Activated naive CD8-positive, alpha-beta T cell treated with anti-CD3 and anti-CD28 coated beads, Interleukin-2, amount 50 U/mL, for 24 hours (primary cell): Measurements from ENCODE around the gene SGO2.

Experiments
- ATAC-seq: fragments of 150-1000 bp; cut with Tn5 transposase; one replicate; pipeline ENCODE4 v1.10.0; 2021
- DNase-seq: peaks from one replicate; pipeline ENCODE4 v3.0.0; 2021
- H3K27ac Mint-ChIP-seq: one replicate; pipeline ENCODE4 v1.8.0; 2021; ENCODE audit warnings: mild to moderate bottlenecking, mixed read lengths
- H3K27me3 Mint-ChIP-seq: one replicate; pipeline ENCODE4 v1.8.0; 2021; ENCODE audit warnings: mixed read lengths
- H3K36me3 Mint-ChIP-seq: one replicate; pipeline ENCODE4 v1.8.0; 2021; ENCODE audit warnings: low read depth, mixed read lengths
- H3K4me1 Mint-ChIP-seq: one replicate; pipeline ENCODE4 v1.8.0; 2021; ENCODE audit warnings: mixed read lengths
- H3K4me3 Mint-ChIP-seq: one replicate; pipeline ENCODE4 v1.8.0; 2021; ENCODE audit warnings: mild to moderate bottlenecking, moderate library complexity, mixed read lengths
- H3K9me3 Mint-ChIP-seq: one replicate; pipeline ENCODE4 v1.8.0; 2021; ENCODE audit warnings: mixed read lengths

The SGO2 gene

DNA sequence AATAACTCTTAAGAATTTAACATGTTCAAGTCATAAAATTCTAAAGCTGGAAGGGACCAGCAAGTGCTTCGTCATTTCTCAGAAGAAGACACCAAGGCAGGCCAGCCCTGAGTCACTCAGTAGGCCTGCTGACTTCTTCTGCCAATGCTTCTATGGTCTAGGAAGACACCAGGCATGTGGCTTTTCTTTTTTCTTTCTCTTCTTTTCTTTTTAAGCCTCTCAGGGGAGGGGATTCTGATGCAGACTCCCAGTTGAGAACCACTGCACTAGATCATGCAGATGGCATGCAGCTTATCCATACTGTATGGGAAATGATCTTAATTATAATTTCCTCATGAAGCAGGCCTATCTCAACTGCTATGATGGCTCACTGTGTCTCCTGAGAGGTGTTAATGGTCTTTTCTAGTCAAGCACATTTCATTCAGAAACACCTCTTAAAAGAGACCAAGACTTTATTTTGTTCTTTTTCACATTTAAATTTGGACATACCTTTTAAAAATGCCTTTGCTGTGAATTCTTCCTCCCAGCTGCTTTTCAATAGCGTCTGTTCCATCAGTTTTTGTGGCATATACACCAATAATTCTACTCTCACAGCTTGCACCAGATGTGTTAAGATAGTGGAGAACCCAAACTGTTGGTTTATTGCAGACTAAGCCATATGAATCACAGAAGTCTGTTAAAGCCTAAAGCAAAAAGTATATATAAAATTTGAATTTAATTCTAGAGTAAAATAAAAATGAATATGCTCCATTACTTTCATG is 27.4 kb upstream of the SGO2 start:
- H3K36me3 Mint-ChIP-seq = peaks cover 23% of the 10 kb centered on the region
- ATAC-seq = no peak
- H3K4me3 Mint-ChIP-seq = no peak overlapping the region
- no peaks in the 10 kb centered on the region for H3K27me3 Mint-ChIP-seq
- peaks cover 4% of the 10 kb centered on the region for H3K9me3 Mint-ChIP-seq
- H3K27ac Mint-ChIP-seq = no peak overlapping the region
- no peak for DNase-seq
- no peaks in the 10 kb centered on the region for H3K4me1 Mint-ChIP-seq

GRCh38 chr2:200502196-200502595 is 23.8 kb upstream of the SGO2 start:
- H3K9me3 Mint-ChIP-seq = peaks cover 4% of the 10 kb centered on the region
- ATAC-seq (no peak), DNase-seq (no peak)
- H3K4me3 Mint-ChIP-seq = no peak overlapping the region
- H3K4me1 Mint-ChIP-seq = peaks cover 5% of the 10 kb centered on the region
- H3K27me3 Mint-ChIP-seq = no peaks in the 10 kb centered on the region
- no peak overlapping the region for H3K27ac Mint-ChIP-seq
- H3K36me3 Mint-ChIP-seq = peaks cover 23% of the 10 kb centered on the region

DNA sequence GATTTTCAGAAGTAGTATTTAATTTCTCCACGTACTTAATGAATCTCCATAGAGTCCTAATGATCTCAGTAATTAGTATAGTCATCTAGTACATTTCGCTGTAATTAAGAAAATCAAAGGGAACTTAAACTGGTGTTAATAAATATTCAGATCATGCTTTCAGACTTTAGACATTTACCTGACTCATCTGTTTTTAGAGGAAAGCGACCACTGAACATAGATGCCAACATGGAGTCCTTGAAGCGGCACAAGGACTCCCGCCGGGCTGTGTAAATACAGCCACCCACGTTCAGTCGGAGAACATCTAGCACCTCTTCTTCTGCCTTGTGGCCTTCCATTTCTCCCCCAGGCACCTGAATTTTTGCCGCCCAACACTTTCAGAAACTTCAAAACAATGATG is 19.3 kb upstream of the SGO2 start:
- Mint-ChIP-seq H3K4me1 (peaks cover 20% of the 10 kb centered on the region), H3K27ac (no peak overlapping the region), H3K36me3 (peaks cover 16% of the 10 kb centered on the region), H3K9me3 (peaks cover 4% of the 10 kb centered on the region), H3K4me3 (no peak overlapping the region), H3K27me3 (no peaks in the 10 kb centered on the region)
- DNase-seq (no peak), ATAC-seq (no peak)

DNA sequence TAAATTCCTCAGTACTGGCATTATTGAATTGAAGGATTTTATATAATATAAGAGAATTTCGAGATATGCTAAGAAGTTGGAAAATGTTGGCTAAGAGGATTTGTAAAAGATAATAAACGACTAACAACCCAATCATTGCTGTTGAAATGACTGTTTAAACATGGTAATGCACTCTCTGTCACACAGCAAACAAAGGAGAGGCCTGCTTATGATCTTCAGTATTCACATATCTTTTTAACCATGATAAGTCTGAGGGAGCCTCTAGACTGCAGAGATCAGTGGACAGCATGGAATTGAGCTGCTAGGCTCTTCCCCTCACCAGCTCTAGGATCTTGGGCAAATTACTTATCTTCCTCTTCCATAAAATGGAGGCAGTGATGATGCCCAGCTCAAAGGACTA is 18.8 kb upstream of the SGO2 start:
- Mint-ChIP-seq H3K4me1 (peaks cover 20% of the 10 kb centered on the region), H3K27ac (no peak overlapping the region), H3K27me3 (no peaks in the 10 kb centered on the region), H3K36me3 (peaks cover 14% of the 10 kb centered on the region), H3K4me3 (no peak overlapping the region), H3K9me3 (peaks cover 3% of the 10 kb centered on the region)
- DNase-seq (no peak), ATAC-seq (no peak)

GRCh38 chr2:200509235-200509611 is 16.8 kb upstream of the SGO2 start:
- Mint-ChIP-seq H3K27me3 (no peaks in the 10 kb centered on the region), H3K27ac (peak overlapping the region; percentile 91), H3K9me3 (no peaks in the 10 kb centered on the region), H3K4me3 (peak overlapping the region; percentile 94), H3K36me3 (peaks cover 4% of the 10 kb centered on the region), H3K4me1 (peaks cover 20% of the 10 kb centered on the region)
- DNase-seq = peak; percentile 17
- ATAC-seq = peak; percentile 13

- H3K27ac Mint-ChIP-seq = peak within 1 kb of the TSS; percentile 91
- H3K4me3 Mint-ChIP-seq = peak within 1 kb of the TSS; percentile 94
- no peaks in the 10 kb centered on the region for H3K9me3 Mint-ChIP-seq
- ATAC-seq (peak; percentile 96), DNase-seq (peak; percentile 95)
- peaks cover 2% of the 10 kb centered on the region for H3K36me3 Mint-ChIP-seq
- peaks cover 20% of the 10 kb centered on the region for H3K4me1 Mint-ChIP-seq
- no peaks in the 10 kb centered on the region for H3K27me3 Mint-ChIP-seq
These were observed 16.2 kb upstream of the SGO2 start, which contains the start of gene KCTD18 for GRCh38 chr2:200509612-200510433. TSS of gene KCTD18 (minus strand) at chr2:200510068. CDS start at chr2:200507016, 3,052 bp downstream.

- Mint-ChIP-seq H3K27me3 (peaks cover 5% of the 10 kb centered on the region), H3K9me3 (peaks cover 11% of the 10 kb centered on the region), H3K4me3 (no peak overlapping the region), H3K4me1 (peaks cover 9% of the 10 kb centered on the region), H3K36me3 (peaks cover 3% of the 10 kb centered on the region), H3K27ac (no peak overlapping the region)
- DNase-seq (no peak), ATAC-seq (no peak)
These were observed 10.9 kb upstream of the SGO2 start for GRCh38 chr2:200515155-200515554.

DNA sequence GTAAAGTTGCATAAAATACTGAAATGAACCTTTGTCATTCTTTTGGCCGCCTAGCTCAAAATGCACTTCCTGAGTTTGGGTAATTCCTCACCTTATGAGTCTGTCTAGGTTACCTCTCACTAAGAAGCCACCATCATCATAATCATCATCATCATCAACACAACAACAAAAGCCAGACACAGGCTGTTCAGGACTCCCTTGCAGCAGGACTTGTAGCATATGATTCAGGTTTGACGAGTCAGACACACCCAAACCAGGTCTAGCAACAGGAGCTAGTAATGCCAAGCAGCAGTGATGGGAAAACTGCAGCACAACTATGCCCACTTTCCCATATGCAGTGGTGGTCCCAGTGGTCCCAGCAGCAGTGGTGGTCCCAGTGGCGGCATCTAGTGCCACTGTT is 2.8 kb upstream of the SGO2 start:
- peaks cover 25% of the 10 kb centered on the region for H3K4me1 Mint-ChIP-seq
- H3K36me3 Mint-ChIP-seq = peaks cover 4% of the 10 kb centered on the region
- DNase-seq = no peak
- no peak overlapping the region for H3K4me3 Mint-ChIP-seq
- H3K9me3 Mint-ChIP-seq = no peaks in the 10 kb centered on the region
- H3K27ac Mint-ChIP-seq = no peak overlapping the region
- ATAC-seq = no peak
- peaks cover 3% of the 10 kb centered on the region for H3K27me3 Mint-ChIP-seq

DNA sequence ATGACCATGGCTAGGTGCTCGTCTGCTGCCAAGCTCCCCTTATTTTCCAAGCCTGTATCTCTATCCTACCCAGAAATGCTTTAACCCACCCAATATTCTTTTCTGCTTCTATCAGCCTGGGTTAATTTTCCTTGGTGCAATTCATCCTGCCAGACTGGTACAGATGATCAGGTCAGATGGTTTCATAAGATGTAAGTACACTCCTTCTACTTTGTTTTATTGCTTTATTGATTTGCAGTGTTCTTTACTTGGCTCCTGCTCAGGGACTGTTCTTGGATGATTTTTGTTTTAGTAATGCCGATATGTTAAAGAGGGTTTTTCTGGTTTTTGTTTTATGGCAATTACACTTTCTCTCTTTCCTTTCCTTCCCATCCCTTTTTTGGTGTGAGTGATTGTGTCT is 2.4 kb upstream of the SGO2 start:
- Mint-ChIP-seq H3K27ac (no peak overlapping the region), H3K36me3 (peaks cover 4% of the 10 kb centered on the region), H3K27me3 (peaks cover 3% of the 10 kb centered on the region), H3K4me1 (peaks cover 27% of the 10 kb centered on the region), H3K9me3 (no peaks in the 10 kb centered on the region), H3K4me3 (no peak overlapping the region)
- ATAC-seq = no peak
- DNase-seq = no peak

GRCh38 chr2:200525066-200525465 is 941 bp upstream of the SGO2 start:
- Mint-ChIP-seq H3K27me3 (peaks cover 3% of the 10 kb centered on the region), H3K4me1 (peaks cover 27% of the 10 kb centered on the region), H3K36me3 (peaks cover 4% of the 10 kb centered on the region), H3K27ac (no peak overlapping the region), H3K4me3 (no peak overlapping the region), H3K9me3 (no peaks in the 10 kb centered on the region)
- no peak for ATAC-seq
- no peak for DNase-seq

- ATAC-seq (no peak), DNase-seq (no peak)
- peak overlapping the region; percentile 95 for H3K4me3 Mint-ChIP-seq
- H3K27ac Mint-ChIP-seq = peak overlapping the region; percentile 79
- H3K27me3 Mint-ChIP-seq = peaks cover 3% of the 10 kb centered on the region
- peaks cover 4% of the 10 kb centered on the region for H3K36me3 Mint-ChIP-seq
- H3K4me1 Mint-ChIP-seq = peaks cover 27% of the 10 kb centered on the region
- no peaks in the 10 kb centered on the region for H3K9me3 Mint-ChIP-seq
These were observed 491 bp upstream of the SGO2 start for GRCh38 chr2:200525551-200525881.

- Mint-ChIP-seq H3K4me3 (peak overlapping the region; percentile 95), H3K4me1 (peaks cover 27% of the 10 kb centered on the region), H3K36me3 (peaks cover 6% of the 10 kb centered on the region), H3K27ac (no peak overlapping the region), H3K9me3 (no peaks in the 10 kb centered on the region), H3K27me3 (peaks cover 3% of the 10 kb centered on the region)
- DNase-seq = no peak
- ATAC-seq = no peak
These were observed 2.2 kb downstream of the SGO2 start for GRCh38 chr2:200528228-200528627.

GRCh38 chr2:200533754-200534153 is 7.7 kb downstream of the SGO2 start:
- no peaks in the 10 kb centered on the region for H3K4me1 Mint-ChIP-seq
- H3K27me3 Mint-ChIP-seq = no peaks in the 10 kb centered on the region
- H3K36me3 Mint-ChIP-seq = peaks cover 5% of the 10 kb centered on the region
- ATAC-seq (no peak), DNase-seq (no peak)
- no peak overlapping the region for H3K4me3 Mint-ChIP-seq
- no peaks in the 10 kb centered on the region for H3K9me3 Mint-ChIP-seq
- no peak overlapping the region for H3K27ac Mint-ChIP-seq

DNA sequence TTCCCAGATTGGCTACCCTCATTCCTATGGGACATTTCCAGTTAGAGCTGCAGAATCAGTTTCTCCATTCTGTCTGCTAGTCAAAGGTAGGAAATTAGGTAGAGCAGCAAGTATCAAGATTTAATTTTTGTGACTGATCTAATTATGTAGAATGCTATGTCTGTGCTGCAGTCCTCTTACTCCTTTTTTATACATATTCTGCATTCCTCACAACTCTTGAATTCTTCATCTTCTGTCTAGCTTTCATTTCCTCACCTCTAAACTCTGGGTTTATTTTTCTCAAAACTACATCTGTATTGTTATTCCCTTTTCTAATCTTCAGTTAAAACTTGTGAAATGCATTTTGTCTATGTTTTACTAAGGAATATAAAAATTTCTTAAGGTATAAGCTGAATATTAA is 8.6 kb downstream of the SGO2 start:
- no peaks in the 10 kb centered on the region for H3K27me3 Mint-ChIP-seq

GRCh38 chr2:200538139-200538538 is 12.1 kb downstream of the SGO2 start:
- Mint-ChIP-seq H3K9me3 (peaks cover 3% of the 10 kb centered on the region), H3K4me1 (no peaks in the 10 kb centered on the region), H3K4me3 (no peak overlapping the region), H3K36me3 (peaks cover 32% of the 10 kb centered on the region), H3K27me3 (no peaks in the 10 kb centered on the region), H3K27ac (no peak overlapping the region)
- ATAC-seq (peak; percentile 43), DNase-seq (no peak)

More for the DNA sequence above, 8.6 kb downstream of the SGO2 start:
- Mint-ChIP-seq H3K4me1 (no peaks in the 10 kb centered on the region), H3K27ac (no peak overlapping the region), H3K4me3 (no peak overlapping the region), H3K36me3 (peaks cover 7% of the 10 kb centered on the region), H3K9me3 (no peaks in the 10 kb centered on the region)
- no peak for ATAC-seq
- no peak for DNase-seq
